Thyroid gland (tissue), 4 donors: Measurements from ENCODE around the gene PWWP3B.
A peak's percentile ranks its signal among the peaks of the same experiment; 100 is the strongest.

Experiments
- POLR2A ChIP-seq, 2 donors: fragments of 450-650 bp; IDR thresholded peaks; one replicate each; pipeline ENCODE4 v1.6.1; 2017; ENCODE audit warnings: antibody characterized with exemption in 2 of 2, mild to moderate bottlenecking in 2 of 2, moderate library complexity in 1 of 2
- TF ChIP-seq, protein P1 (sequence below), 6 experiments: fragments of 200-600 bp in 3 of 6; fragments of 450-650 bp in 3 of 6; sonication (generic) in 3 of 6; IDR thresholded peaks; one replicate each; pipeline ENCODE4 v1.5.1; 2016 to 2019; ENCODE audit warnings: antibody characterized with exemption in 6 of 6, mild to moderate bottlenecking in 2 of 6, inconsistent platforms in 1 of 6, moderate library complexity in 1 of 6

DNA sequence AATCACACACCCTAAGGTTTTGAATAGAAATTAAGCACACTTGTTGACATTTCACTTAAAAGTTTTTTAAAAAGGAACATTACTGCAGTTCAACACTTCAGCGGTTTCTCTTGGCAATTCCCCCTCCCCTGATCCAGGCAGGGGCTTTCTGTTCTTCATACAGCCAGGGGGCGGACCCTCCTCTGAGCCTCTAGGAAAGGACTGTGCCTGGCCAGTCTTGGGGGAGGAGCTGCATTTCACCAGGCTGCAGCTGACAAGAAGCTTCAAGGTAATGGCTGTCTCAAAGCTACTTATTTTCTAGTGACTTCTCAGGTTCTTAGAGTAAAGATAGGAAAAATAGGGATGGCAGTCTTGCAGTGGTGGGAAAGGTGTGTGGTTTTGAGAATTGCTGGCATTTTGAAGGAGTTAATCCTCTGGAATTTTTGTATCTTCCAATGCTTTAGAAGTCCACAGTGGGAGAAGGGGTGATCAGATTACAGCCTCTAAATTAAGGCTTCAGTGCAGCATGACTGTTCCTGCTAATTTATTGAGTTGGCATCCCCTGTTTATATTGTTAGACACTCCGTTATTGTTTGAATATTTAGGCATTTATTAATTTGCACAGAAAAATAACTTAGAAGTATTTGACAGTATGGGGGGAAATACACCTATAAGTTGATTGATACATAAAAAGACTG is 33.5 kb downstream of the PWWP3B start:
- TF ChIP-seq, protein P1, sequence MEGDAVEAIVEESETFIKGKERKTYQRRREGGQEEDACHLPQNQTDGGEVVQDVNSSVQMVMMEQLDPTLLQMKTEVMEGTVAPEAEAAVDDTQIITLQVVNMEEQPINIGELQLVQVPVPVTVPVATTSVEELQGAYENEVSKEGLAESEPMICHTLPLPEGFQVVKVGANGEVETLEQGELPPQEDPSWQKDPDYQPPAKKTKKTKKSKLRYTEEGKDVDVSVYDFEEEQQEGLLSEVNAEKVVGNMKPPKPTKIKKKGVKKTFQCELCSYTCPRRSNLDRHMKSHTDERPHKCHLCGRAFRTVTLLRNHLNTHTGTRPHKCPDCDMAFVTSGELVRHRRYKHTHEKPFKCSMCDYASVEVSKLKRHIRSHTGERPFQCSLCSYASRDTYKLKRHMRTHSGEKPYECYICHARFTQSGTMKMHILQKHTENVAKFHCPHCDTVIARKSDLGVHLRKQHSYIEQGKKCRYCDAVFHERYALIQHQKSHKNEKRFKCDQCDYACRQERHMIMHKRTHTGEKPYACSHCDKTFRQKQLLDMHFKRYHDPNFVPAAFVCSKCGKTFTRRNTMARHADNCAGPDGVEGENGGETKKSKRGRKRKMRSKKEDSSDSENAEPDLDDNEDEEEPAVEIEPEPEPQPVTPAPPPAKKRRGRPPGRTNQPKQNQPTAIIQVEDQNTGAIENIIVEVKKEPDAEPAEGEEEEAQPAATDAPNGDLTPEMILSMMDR (IDR thresholded peaks at IDR 0.05) = no peak
- TF ChIP-seq POLR2A (IDR thresholded peaks at IDR 0.05) = peak in 1 of 2 donors; percentile 46
